ENCODE results near the gene PAX9.

The PAX9 gene

GRCh38 chr14:36656687-36657398 lies 4.8 kb upstream of the PAX9 start:
- DNase-seq, result no peak

- peak in 1 of 2 experiments; percentile 58 for DNase-seq
Observed at GRCh38 chr14:36657399-36658122, 4.1 kb upstream of the PAX9 start.

- no peak for DNase-seq
Observed at GRCh38 chr14:36658123-36659009, 3.3 kb upstream of the PAX9 start.

- DNase-seq, result no peak
Observed at GRCh38 chr14:36659010-36659821, 2.4 kb upstream of the PAX9 start.

- DNase-seq, result peak in 1 of 2 experiments; percentile 21
Observed at GRCh38 chr14:36659822-36660735, 1.6 kb upstream of the PAX9 start.

- DNase-seq, result peak in 1 of 2 experiments; percentile 62
Observed at GRCh38 chr14:36660736-36661505, 739 bp upstream of the PAX9 start.

GRCh38 chr14:36662258-36662542 lies 540 bp downstream of the PAX9 start:
- DNase-seq, result no peak

GRCh38 chr14:36662543-36663403 lies 1.1 kb downstream of the PAX9 start:
- DNase-seq, result peak in 1 of 2 experiments; percentile 82

GRCh38 chr14:36663404-36664321 lies 2.0 kb downstream of the PAX9 start:
- DNase-seq, result peak in 1 of 2 experiments; percentile 57

- no peak for DNase-seq
Observed at GRCh38 chr14:36664322-36665193, 2.9 kb downstream of the PAX9 start.

GRCh38 chr14:36665887-36666415 lies 4.3 kb downstream of the PAX9 start:
- DNase-seq, result no peak

GRCh38 chr14:36666416-36667206 lies 5.0 kb downstream of the PAX9 start:
- DNase-seq, result no peak

- DNase-seq, result no peak
Observed at GRCh38 chr14:36667679-36668078, 6.0 kb downstream of the PAX9 start.

- DNase-seq, result peak; percentile 34 to 48
Observed at GRCh38 chr14:36671149-36671548, 9.5 kb downstream of the PAX9 start.

- no peak for DNase-seq
Observed at GRCh38 chr14:36672095-36672494, 10.4 kb downstream of the PAX9 start.

GRCh38 chr14:36674659-36675058 lies 13.0 kb downstream of the PAX9 start:
- no peak for DNase-seq
